Epithelial cell of esophagus (primary cell): ENCODE data around the gene HECW1.
A peak's percentile ranks its signal among the peaks of the same experiment; 100 is the strongest.

ENCODE experiments used
- DNase-seq: peaks from one replicate; pipeline ENCODE4 v3.0.0; 2010; ENCODE audit warnings: low read depth
- H3K4me3 ChIP-seq: 2 replicates; pipeline ENCODE4 v1.5.1; 2011; ENCODE audit warnings: mild to moderate bottlenecking, low read length, control low read depth
- CTCF ChIP-seq: IDR thresholded peaks from 2 replicates; pipeline ENCODE4 v1.5.1; 2011; ENCODE audit warnings: low read depth, mild to moderate bottlenecking, low read length, control low read depth, inconsistent platforms; ENCODE audit not compliant: insufficient read depth; ENCODE audit errors: missing control alignments

HECW1 gene

DNA sequence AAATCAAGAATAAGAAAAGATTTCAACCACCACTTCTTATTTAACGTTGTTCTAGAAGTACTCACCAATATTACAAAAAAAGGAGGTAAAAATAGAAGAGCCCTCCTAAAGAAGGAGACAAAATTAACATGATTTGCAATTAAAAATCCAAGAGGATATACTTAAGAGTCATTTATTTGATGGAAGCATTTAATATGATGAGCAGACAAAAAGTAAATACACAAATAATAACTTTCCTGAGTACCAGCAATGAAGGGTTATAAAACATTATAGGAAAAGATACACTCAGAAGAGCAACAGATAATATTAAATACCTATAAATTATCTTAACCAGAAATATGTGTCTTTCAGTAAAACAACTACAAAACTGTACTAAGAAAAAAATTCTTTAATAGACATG, 363.5 kb downstream of the HECW1 start:
- no peak for DNase-seq
- TF ChIP-seq CTCF: no peak
- no peak overlapping the region for H3K4me3 ChIP-seq

GRCh38 chr7:43476896-43477295, 364.4 kb downstream of the HECW1 start:
- TF ChIP-seq CTCF: no peak
- no peak overlapping the region for H3K4me3 ChIP-seq
- no peak for DNase-seq

GRCh38 chr7:43479042-43479441, 366.6 kb downstream of the HECW1 start:
- TF ChIP-seq CTCF: no peak
- DNase-seq: peak; percentile 24
- no peak overlapping the region for H3K4me3 ChIP-seq

DNA sequence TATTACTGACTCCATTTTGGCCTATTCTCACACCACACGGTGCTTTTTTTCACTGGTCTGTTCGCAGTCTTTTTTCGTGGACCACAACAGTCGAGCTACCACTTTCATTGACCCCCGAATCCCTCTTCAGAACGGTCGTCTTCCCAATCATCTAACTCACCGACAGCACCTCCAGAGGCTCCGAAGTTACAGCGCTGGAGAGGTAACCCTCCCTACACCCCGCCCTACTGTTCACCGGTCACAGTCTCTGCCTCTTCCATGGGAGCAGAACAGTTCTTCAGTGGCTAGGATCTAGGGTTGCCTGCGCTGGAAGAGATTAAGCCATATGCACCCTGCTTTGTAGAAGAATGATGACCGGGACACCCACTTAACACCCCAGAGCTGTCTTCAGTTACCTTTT, 367.1 kb downstream of the HECW1 start:
- DNase-seq: no peak
- no peak for TF ChIP-seq CTCF
- H3K4me3 ChIP-seq: no peak overlapping the region

DNA sequence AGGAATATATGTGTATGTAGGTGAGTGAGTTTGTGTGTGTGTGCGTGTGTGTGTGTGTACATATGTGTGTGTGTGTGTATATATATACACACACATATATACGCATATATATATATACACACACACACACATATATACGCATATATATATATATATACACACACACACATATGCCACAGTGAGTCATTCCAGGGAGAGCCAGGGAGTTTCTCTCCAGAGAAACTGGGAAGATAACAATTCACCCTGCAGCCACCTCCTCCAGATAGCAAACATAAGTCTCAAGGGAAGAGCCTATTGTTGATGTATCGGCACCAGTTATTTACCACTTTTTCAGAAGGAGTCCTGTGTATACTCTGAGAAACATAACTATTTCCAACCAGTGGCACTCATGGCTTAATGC, 368.1 kb downstream of the HECW1 start:
- no peak for TF ChIP-seq CTCF
- DNase-seq: peak; percentile 70
- H3K4me3 ChIP-seq: no peak overlapping the region

DNA sequence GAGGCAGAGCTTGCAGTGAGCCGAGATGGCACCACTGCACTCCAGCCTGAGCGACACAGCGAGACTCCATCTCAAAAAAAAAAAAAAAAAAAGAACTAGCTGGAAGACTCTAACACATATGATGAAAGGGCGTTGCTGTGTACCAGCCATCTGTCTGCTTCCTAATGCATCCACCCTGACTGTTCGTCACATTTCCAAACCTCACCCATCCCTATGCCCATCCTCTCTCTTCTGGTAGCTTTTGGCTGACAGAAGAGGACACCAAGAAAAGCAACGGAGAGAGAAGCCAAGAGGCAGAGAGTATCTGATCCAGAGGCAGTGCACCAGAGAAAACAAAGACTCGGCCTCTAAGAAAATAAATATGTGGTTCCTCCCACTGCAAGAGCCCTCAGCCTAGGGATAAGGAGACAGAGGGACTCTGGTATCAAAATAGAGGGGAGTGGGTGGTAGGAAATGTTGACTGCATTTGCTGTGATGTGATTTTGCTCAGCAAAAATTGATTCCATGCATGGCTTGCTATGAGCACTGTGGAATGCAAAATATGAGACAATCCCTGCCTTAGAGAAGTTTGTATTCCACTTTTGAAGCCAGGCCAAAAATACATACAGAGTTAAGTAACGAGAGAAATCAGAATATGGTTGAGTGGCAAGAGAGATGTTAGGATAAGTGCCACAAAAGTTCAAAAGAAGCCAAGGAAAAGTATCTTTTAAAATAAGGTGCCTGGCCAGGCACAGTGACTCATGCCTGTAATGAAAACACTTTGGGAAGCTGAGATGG, 369.6 kb downstream of the HECW1 start:
- no peak for TF ChIP-seq CTCF
- H3K4me3 ChIP-seq: no peak overlapping the region
- DNase-seq: peak; percentile 32

DNA sequence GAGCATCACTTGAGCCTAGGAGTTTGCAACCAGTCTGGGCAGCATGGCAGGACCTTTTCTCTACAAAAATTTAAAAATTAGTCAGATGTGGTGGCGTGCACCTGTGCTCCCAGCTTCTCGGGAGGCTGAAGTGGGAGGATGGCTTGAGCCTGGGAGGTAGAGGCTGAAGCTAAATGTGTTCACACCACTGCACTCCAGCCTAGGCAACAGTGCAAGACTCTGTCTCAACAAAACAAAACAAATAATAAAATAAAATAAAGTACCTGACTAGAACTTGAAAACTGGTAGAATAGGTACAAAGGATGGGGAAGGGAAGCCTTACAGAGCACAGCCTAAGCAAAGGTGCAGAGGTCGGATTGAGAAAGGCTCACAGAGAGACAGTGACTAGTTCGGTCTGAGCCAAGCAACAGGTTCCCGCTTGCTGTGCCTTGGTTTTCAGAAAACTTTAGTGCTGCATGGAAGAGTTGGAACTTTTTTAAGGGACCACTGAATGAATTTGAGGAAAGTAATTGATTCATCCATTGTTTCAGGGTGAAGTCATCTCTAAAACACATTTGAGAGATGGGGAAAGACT, 370.3 kb downstream of the HECW1 start:
- DNase-seq: peak; percentile 63
- no peak overlapping the region for H3K4me3 ChIP-seq
- no peak for TF ChIP-seq CTCF
